GM23338 (cell line): ENCODE measurements around the gene PTPRE. TPM values are rescaled to one million over a fixed set of nuclear protein-coding genes. Genes with fewer than 3 reads are reported as not detected.

Source experiments
- ATAC-seq: fragments of 200-7000 bp; cut with Tn5 transposase; 3 replicates; pipeline ENCODE4 v1.9.1; 2020
- DNase-seq: peaks from one replicate; pipeline ENCODE4 v3.0.0-alpha.2; 2015; ENCODE audit warnings: low spot score
- H2AFZ ChIP-seq: fragments of 200-600 bp; sonication (generic); 2 replicates; pipeline ENCODE4 v1.8.0; 2016; ENCODE audit warnings: antibody characterized with exemption, mild to moderate bottlenecking, moderate library complexity
- H3F3A ChIP-seq: fragments of 200-600 bp; sonication (generic); replicated peaks from 2 replicates; pipeline ENCODE4 v1.8.0; 2017; ENCODE audit warnings: antibody characterized with exemption, mixed run types, low read depth
- H3K27ac ChIP-seq: fragments of 200-600 bp; sonication (generic); 2 replicates; pipeline ENCODE4 v1.6.1; 2016; ENCODE audit warnings: low read depth
- H3K27me3 ChIP-seq: fragments of 200-600 bp; sonication (generic); 2 replicates; pipeline ENCODE4 v1.8.0; 2016; ENCODE audit warnings: mild to moderate bottlenecking, mixed run types, moderate library complexity; ENCODE audit not compliant: insufficient read depth
- H3K36me3 ChIP-seq: fragments of 200-600 bp; sonication (generic); 2 replicates; pipeline ENCODE4 v1.8.0; 2016; ENCODE audit warnings: mild to moderate bottlenecking; ENCODE audit not compliant: insufficient read depth
- H3K4me1 ChIP-seq: fragments of 200-600 bp; sonication (generic); 2 replicates; pipeline ENCODE4 v1.8.0; 2016; ENCODE audit warnings: mild to moderate bottlenecking, moderate library complexity; ENCODE audit not compliant: insufficient read depth
- H3K4me2 ChIP-seq: fragments of 200-600 bp; sonication (generic); 2 replicates; pipeline ENCODE4 v1.7.1; 2017; ENCODE audit warnings: mixed run types
- H3K4me3 ChIP-seq: fragments of 200-600 bp; sonication (generic); 2 replicates; pipeline ENCODE4 v1.6.1; 2016; ENCODE audit warnings: mixed run types
- H3K79me2 ChIP-seq: fragments of 200-600 bp; sonication (generic); replicated peaks from 2 replicates; pipeline ENCODE4 v1.8.0; 2017; ENCODE audit warnings: mild to moderate bottlenecking; ENCODE audit not compliant: insufficient read depth
- H3K9me2 ChIP-seq: fragments of 200-600 bp; sonication (generic); 2 replicates; pipeline ENCODE4 v1.8.0; 2017; ENCODE audit not compliant: insufficient read depth
- H4K20me1 ChIP-seq: fragments of 200-600 bp; sonication (generic); replicated peaks from 2 replicates; pipeline ENCODE4 v1.8.0; 2017; ENCODE audit warnings: mild to moderate bottlenecking; ENCODE audit not compliant: insufficient read depth
- H3K27ac Mint-ChIP-seq: 2 replicates; pipeline ENCODE4 v1.8.0; 2020; ENCODE audit warnings: inconsistent platforms, mild to moderate bottlenecking, moderate library complexity, mixed read lengths
- H3K27me3 Mint-ChIP-seq: 3 replicates; pipeline ENCODE4 v1.8.0; 2022; ENCODE audit warnings: low read depth, mild to moderate bottlenecking, moderate library complexity, mixed read lengths, inconsistent platforms; ENCODE audit not compliant: insufficient read depth, poor library complexity
- H3K36me3 Mint-ChIP-seq: 3 replicates; pipeline ENCODE4 v1.8.0; 2021; ENCODE audit warnings: low read depth, mild to moderate bottlenecking, inconsistent platforms, moderate library complexity, mixed read lengths
- H3K4me1 Mint-ChIP-seq: 3 replicates; pipeline ENCODE4 v1.8.0; 2020; ENCODE audit warnings: mild to moderate bottlenecking, inconsistent platforms, mixed read lengths
- H3K4me3 Mint-ChIP-seq: 3 replicates; pipeline ENCODE4 v1.8.0; 2021; ENCODE audit warnings: moderate library complexity, mild to moderate bottlenecking, inconsistent platforms, mixed read lengths
- H3K9me3 Mint-ChIP-seq: 3 replicates; pipeline ENCODE4 v1.8.0; 2020; ENCODE audit warnings: moderate library complexity, mild to moderate bottlenecking, inconsistent platforms, mixed read lengths
- CREB1 ChIP-seq: fragments of 250-450 bp; sonication (Bioruptor Pico); IDR thresholded peaks from 2 replicates; pipeline ENCODE4 v1.5.0; 2020; ENCODE audit warnings: low read depth, mild to moderate bottlenecking, moderate library complexity
- EZH2 ChIP-seq: fragments of 200-600 bp; sonication (generic); IDR thresholded peaks from one replicate; pipeline ENCODE4 v1.8.0; 2017; ENCODE audit warnings: antibody characterized with exemption, mild to moderate bottlenecking, low read depth; ENCODE audit not compliant: unreplicated experiment
- EZH2phosphoT487 ChIP-seq: fragments of 200-600 bp; sonication (generic); IDR thresholded peaks from one replicate; pipeline ENCODE4 v1.8.1; 2018; ENCODE audit warnings: antibody characterized with exemption; ENCODE audit not compliant: unreplicated experiment
- JUNB ChIP-seq: IDR thresholded peaks from one replicate; pipeline ENCODE4 v1.6.1; 2016; ENCODE audit warnings: antibody characterized with exemption; ENCODE audit not compliant: unreplicated experiment
- NANOG ChIP-seq: IDR thresholded peaks from 2 replicates; pipeline ENCODE4 v1.6.1; 2016; ENCODE audit warnings: antibody characterized with exemption, borderline replicate concordance
- POLR2AphosphoS5 ChIP-seq: IDR thresholded peaks from 2 replicates; pipeline ENCODE4 v1.6.1; 2016; ENCODE audit warnings: antibody characterized with exemption, low read depth
- STAT1 ChIP-seq: IDR thresholded peaks from one replicate; pipeline ENCODE4 v1.6.1; 2016; ENCODE audit warnings: antibody characterized with exemption; ENCODE audit not compliant: unreplicated experiment
- ZNF114 ChIP-seq: fragments of 250-450 bp; sonication (Bioruptor Pico); IDR thresholded peaks from 2 replicates; pipeline ENCODE4 v1.5.0; 2020; ENCODE audit warnings: mild to moderate bottlenecking, moderate library complexity
- ZNF331 ChIP-seq: fragments of 250-450 bp; sonication (Bioruptor Pico); IDR thresholded peaks from 2 replicates; pipeline ENCODE4 v1.5.0; 2020; ENCODE audit warnings: low read depth, mild to moderate bottlenecking, moderate library complexity
- polyA plus RNA-seq: library from polyadenylated mRNA; unstranded; fragments of >200 nt; fragmentation: Nextera tagmentation; extraction: Ambion mirVana; gene quantifications from 2 replicates; pipeline ENCODE4 v1.2.1, GENCODE V29; 2016
- total RNA-seq: library from RNA; depleted of rRNA; stranded (reverse); fragments of >200 nt; shearing (Covaris generic); gene quantifications from 2 replicates; pipeline ENCODE4 v1.2.3, GENCODE V29; 2014
- TF ChIP-seq, protein P1 (sequence below): IDR thresholded peaks from one replicate; pipeline ENCODE4 v1.6.1; 2018; ENCODE audit warnings: antibody characterized with exemption; ENCODE audit not compliant: unreplicated experiment
- TF ChIP-seq, protein P2 (sequence below): fragments of 250-450 bp; sonication (Bioruptor Pico); IDR thresholded peaks from 2 replicates; pipeline ENCODE4 v1.5.0; 2020; ENCODE audit warnings: mild to moderate bottlenecking, moderate library complexity
- TF ChIP-seq, protein P3 (sequence below), 2 experiments: fragments of 200-600 bp in 1 of 2; sonication (generic) in 1 of 2; conservative IDR thresholded peaks; 2 replicates each; pipeline versions ENCODE4 v1.5.1 to v1.6.1; 2016 to 2017; ENCODE audit warnings: antibody characterized with exemption in 2 of 2, low read depth in 2 of 2, mild to moderate bottlenecking in 2 of 2, moderate library complexity in 1 of 2
- TF ChIP-seq, protein P4 (sequence below): IDR thresholded peaks from 2 replicates; pipeline ENCODE4 v1.6.1; 2016; ENCODE audit warnings: antibody characterized with exemption

The PTPRE gene
- total and polyA plus RNA-seq, 2 experiments from 2014 or later, result 0.34 to 0.42 TPM

DNA sequence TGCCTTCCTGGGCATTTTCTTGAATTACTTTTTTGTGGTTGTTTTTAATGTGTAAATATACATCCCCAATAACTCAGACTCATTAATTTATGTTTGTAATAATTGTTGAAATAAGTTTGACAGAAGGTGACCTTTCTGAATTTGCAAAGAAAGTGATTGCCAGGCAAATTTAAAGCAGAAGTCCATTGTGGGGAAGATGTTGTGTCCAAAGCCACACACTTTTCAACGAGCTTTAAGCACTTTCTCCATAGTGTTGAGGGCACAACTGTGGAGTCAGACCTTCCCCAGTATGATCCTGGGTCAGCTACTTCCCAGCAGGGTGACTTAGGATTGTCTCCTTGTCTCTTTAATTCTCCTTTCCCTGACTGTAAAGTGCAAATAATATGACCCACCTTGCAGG lies 52.5 kb downstream of the PTPRE start:
- peaks cover 29% of the 10 kb centered on the region for H3K4me1 Mint-ChIP-seq
- H3K36me3 Mint-ChIP-seq, result no peaks in the 10 kb centered on the region
- H3K4me3 Mint-ChIP-seq, result no peak overlapping the region
- peaks cover 2% of the 10 kb centered on the region for H3K27me3 Mint-ChIP-seq
- H3K27ac ChIP-seq, result no peak overlapping the region
- no peaks in the 10 kb centered on the region; the same call in 2 of the 3 replicates for H3K9me3 Mint-ChIP-seq
- DNase-seq (no peak), ATAC-seq (no peak)
- H4K20me1 ChIP-seq, result no peaks in the 10 kb centered on the region
- no peaks in the 10 kb centered on the region for H3K27me3 ChIP-seq
- no peak for TF ChIP-seq ZNF114 (CRISPR knock-in tag)
- TF ChIP-seq, protein P1, sequence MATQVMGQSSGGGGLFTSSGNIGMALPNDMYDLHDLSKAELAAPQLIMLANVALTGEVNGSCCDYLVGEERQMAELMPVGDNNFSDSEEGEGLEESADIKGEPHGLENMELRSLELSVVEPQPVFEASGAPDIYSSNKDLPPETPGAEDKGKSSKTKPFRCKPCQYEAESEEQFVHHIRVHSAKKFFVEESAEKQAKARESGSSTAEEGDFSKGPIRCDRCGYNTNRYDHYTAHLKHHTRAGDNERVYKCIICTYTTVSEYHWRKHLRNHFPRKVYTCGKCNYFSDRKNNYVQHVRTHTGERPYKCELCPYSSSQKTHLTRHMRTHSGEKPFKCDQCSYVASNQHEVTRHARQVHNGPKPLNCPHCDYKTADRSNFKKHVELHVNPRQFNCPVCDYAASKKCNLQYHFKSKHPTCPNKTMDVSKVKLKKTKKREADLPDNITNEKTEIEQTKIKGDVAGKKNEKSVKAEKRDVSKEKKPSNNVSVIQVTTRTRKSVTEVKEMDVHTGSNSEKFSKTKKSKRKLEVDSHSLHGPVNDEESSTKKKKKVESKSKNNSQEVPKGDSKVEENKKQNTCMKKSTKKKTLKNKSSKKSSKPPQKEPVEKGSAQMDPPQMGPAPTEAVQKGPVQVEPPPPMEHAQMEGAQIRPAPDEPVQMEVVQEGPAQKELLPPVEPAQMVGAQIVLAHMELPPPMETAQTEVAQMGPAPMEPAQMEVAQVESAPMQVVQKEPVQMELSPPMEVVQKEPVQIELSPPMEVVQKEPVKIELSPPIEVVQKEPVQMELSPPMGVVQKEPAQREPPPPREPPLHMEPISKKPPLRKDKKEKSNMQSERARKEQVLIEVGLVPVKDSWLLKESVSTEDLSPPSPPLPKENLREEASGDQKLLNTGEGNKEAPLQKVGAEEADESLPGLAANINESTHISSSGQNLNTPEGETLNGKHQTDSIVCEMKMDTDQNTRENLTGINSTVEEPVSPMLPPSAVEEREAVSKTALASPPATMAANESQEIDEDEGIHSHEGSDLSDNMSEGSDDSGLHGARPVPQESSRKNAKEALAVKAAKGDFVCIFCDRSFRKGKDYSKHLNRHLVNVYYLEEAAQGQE, result no peak
- TF ChIP-seq, protein P2, sequence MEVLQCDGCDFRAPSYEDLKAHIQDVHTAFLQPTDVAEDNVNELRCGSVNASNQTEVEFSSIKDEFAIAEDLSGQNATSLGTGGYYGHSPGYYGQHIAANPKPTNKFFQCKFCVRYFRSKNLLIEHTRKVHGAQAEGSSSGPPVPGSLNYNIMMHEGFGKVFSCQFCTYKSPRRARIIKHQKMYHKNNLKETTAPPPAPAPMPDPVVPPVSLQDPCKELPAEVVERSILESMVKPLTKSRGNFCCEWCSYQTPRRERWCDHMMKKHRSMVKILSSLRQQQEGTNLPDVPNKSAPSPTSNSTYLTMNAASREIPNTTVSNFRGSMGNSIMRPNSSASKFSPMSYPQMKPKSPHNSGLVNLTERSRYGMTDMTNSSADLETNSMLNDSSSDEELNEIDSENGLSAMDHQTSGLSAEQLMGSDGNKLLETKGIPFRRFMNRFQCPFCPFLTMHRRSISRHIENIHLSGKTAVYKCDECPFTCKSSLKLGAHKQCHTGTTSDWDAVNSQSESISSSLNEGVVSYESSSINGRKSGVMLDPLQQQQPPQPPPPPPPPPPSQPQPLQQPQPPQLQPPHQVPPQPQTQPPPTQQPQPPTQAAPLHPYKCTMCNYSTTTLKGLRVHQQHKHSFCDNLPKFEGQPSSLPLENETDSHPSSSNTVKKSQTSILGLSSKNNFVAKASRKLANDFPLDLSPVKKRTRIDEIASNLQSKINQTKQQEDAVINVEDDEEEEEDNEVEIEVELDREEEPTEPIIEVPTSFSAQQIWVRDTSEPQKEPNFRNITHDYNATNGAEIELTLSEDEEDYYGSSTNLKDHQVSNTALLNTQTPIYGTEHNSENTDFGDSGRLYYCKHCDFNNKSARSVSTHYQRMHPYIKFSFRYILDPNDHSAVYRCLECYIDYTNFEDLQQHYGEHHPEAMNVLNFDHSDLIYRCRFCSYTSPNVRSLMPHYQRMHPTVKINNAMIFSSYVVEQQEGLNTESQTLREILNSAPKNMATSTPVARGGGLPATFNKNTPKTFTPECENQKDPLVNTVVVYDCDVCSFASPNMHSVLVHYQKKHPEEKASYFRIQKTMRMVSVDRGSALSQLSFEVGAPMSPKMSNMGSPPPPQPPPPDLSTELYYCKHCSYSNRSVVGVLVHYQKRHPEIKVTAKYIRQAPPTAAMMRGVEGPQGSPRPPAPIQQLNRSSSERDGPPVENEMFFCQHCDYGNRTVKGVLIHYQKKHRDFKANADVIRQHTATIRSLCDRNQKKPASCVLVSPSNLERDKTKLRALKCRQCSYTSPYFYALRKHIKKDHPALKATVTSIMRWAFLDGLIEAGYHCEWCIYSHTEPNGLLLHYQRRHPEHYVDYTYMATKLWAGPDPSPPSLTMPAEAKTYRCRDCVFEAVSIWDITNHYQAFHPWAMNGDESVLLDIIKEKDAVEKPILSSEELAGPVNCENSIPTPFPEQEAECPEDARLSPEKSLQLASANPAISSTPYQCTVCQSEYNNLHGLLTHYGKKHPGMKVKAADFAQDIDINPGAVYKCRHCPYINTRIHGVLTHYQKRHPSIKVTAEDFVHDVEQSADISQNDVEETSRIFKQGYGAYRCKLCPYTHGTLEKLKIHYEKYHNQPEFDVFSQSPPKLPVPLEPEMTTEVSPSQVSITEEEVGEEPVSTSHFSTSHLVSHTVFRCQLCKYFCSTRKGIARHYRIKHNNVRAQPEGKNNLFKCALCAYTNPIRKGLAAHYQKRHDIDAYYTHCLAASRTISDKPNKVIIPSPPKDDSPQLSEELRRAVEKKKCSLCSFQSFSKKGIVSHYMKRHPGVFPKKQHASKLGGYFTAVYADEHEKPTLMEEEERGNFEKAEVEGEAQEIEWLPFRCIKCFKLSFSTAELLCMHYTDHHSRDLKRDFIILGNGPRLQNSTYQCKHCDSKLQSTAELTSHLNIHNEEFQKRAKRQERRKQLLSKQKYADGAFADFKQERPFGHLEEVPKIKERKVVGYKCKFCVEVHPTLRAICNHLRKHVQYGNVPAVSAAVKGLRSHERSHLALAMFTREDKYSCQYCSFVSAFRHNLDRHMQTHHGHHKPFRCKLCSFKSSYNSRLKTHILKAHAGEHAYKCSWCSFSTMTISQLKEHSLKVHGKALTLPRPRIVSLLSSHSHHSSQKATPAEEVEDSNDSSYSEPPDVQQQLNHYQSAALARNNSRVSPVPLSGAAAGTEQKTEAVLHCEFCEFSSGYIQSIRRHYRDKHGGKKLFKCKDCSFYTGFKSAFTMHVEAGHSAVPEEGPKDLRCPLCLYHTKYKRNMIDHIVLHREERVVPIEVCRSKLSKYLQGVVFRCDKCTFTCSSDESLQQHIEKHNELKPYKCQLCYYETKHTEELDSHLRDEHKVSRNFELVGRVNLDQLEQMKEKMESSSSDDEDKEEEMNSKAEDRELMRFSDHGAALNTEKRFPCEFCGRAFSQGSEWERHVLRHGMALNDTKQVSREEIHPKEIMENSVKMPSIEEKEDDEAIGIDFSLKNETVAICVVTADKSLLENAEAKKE (CRISPR knock-in tag), result no peak
- no peak for TF ChIP-seq CREB1
- TF ChIP-seq ZNF331, result no peak
- TF ChIP-seq JUNB, result no peak
- TF ChIP-seq POLR2AphosphoS5, result no peak
- TF ChIP-seq EZH2, result no peak
- no peak for TF ChIP-seq STAT1
- TF ChIP-seq, protein P3, sequence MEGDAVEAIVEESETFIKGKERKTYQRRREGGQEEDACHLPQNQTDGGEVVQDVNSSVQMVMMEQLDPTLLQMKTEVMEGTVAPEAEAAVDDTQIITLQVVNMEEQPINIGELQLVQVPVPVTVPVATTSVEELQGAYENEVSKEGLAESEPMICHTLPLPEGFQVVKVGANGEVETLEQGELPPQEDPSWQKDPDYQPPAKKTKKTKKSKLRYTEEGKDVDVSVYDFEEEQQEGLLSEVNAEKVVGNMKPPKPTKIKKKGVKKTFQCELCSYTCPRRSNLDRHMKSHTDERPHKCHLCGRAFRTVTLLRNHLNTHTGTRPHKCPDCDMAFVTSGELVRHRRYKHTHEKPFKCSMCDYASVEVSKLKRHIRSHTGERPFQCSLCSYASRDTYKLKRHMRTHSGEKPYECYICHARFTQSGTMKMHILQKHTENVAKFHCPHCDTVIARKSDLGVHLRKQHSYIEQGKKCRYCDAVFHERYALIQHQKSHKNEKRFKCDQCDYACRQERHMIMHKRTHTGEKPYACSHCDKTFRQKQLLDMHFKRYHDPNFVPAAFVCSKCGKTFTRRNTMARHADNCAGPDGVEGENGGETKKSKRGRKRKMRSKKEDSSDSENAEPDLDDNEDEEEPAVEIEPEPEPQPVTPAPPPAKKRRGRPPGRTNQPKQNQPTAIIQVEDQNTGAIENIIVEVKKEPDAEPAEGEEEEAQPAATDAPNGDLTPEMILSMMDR (conservative IDR thresholded peaks at IDR 0.05; ENCODE audit: low read depth in 2 of 2), result no peak
- TF ChIP-seq EZH2phosphoT487, result no peak
- TF ChIP-seq, protein P4, sequence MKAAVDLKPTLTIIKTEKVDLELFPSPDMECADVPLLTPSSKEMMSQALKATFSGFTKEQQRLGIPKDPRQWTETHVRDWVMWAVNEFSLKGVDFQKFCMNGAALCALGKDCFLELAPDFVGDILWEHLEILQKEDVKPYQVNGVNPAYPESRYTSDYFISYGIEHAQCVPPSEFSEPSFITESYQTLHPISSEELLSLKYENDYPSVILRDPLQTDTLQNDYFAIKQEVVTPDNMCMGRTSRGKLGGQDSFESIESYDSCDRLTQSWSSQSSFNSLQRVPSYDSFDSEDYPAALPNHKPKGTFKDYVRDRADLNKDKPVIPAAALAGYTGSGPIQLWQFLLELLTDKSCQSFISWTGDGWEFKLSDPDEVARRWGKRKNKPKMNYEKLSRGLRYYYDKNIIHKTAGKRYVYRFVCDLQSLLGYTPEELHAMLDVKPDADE, result no peak
- no peak for TF ChIP-seq NANOG
- peaks cover 9% of the 10 kb centered on the region for H3K4me1 ChIP-seq
- H3K27ac Mint-ChIP-seq, result no peak overlapping the region
- H3K4me3 ChIP-seq, result no peak overlapping the region
- no peak overlapping the region for H2AFZ ChIP-seq
- H3K4me2 ChIP-seq, result no peak overlapping the region
- no peaks in the 10 kb centered on the region for H3K9me2 ChIP-seq
- no peaks in the 10 kb centered on the region for H3F3A ChIP-seq
- no peaks in the 10 kb centered on the region for H3K36me3 ChIP-seq
- H3K79me2 ChIP-seq, result no peaks in the 10 kb centered on the region
